PC-9 (cell line): Measurements from ENCODE around the gene ADAMTS20. TPM values are rescaled to one million over a fixed set of nuclear protein-coding genes. Genes with fewer than 3 reads are reported as not detected.

Experiments
- BruUV-seq: library from RNA; stranded (reverse); fragments of 400-500 nt; replicated peaks from 2 replicates; lab custom pipeline; 2021; lab: Mats Ljungman, UMichigan
- CTCF ChIA-PET: fragments of 300-600 bp; sonication (Branson Sonifier 250); formaldehyde crosslinking; loops from one replicate; lab custom pipeline; 2022; ENCODE audit warnings: antibody characterized with exemption; lab: Charles Lee
- POLR2A ChIA-PET: fragments of 300-600 bp; sonication (Branson Sonifier 250); formaldehyde crosslinking; loops from one replicate; lab custom pipeline; 2022; ENCODE audit warnings: antibody characterized with exemption; ENCODE audit not compliant: unreplicated experiment; lab: Charles Lee
- DNase-seq, 2 experiments: peaks; one replicate each; pipeline versions ENCODE4 v3.0.0 to v3.0.0-alpha.2; 2015 to 2022; ENCODE audit warnings: mixed read lengths in 1 of 2
- H2AFZ ChIP-seq: fragments of 200-600 bp; sonication (generic); 2 replicates; pipeline ENCODE4 v1.8.1; 2017; ENCODE audit warnings: antibody characterized with exemption
- H3F3A ChIP-seq: fragments of 200-600 bp; sonication (generic); 2 replicates; pipeline ENCODE4 v1.8.1; 2017; ENCODE audit warnings: antibody characterized with exemption, mild to moderate bottlenecking, low read depth; ENCODE audit not compliant: insufficient read depth
- H3K27ac ChIP-seq: fragments of 200-600 bp; sonication (generic); 2 replicates; pipeline ENCODE4 v1.6.1; 2016; ENCODE audit warnings: mixed run types
- H3K27me3 ChIP-seq: fragments of 200-600 bp; sonication (generic); 2 replicates; pipeline ENCODE4 v1.6.1; 2016; ENCODE audit warnings: low read depth, mixed run types; ENCODE audit not compliant: insufficient read depth
- H3K36me3 ChIP-seq: fragments of 200-600 bp; sonication (generic); 2 replicates; pipeline ENCODE4 v1.6.1; 2016; ENCODE audit warnings: low read depth, mixed run types
- H3K4me1 ChIP-seq: fragments of 200-600 bp; sonication (generic); replicated peaks from 2 replicates; pipeline ENCODE4 v1.6.1; 2016; ENCODE audit warnings: mixed run types; ENCODE audit not compliant: insufficient read depth
- H3K4me2 ChIP-seq: fragments of 200-600 bp; sonication (generic); 2 replicates; pipeline ENCODE4 v1.6.1; 2017; ENCODE audit warnings: mixed run types
- H3K4me3 ChIP-seq: fragments of 200-600 bp; sonication (generic); 2 replicates; pipeline ENCODE4 v1.6.1; 2016; ENCODE audit warnings: mixed run types
- H3K79me2 ChIP-seq: fragments of 200-600 bp; sonication (generic); 2 replicates; pipeline ENCODE4 v1.6.1; 2017; ENCODE audit warnings: low read depth, mixed run types
- H3K9me2 ChIP-seq: fragments of 200-600 bp; sonication (generic); 2 replicates; pipeline ENCODE4 v1.8.1; 2017; ENCODE audit warnings: mild to moderate bottlenecking; ENCODE audit not compliant: insufficient read depth
- H3K9me3 ChIP-seq: fragments of 200-600 bp; sonication (generic); 2 replicates; pipeline ENCODE4 v1.8.1; 2016; ENCODE audit warnings: low read depth; ENCODE audit not compliant: insufficient read depth
- H4K20me1 ChIP-seq: fragments of 200-600 bp; sonication (generic); 2 replicates; pipeline ENCODE4 v1.8.1; 2017; ENCODE audit not compliant: insufficient read depth
- CTCF ChIP-seq: fragments of 200-600 bp; sonication (generic); conservative IDR thresholded peaks from 2 replicates; pipeline ENCODE4 v1.6.1; 2017; ENCODE audit warnings: mixed run types, antibody characterized with exemption, mild to moderate bottlenecking, moderate library complexity
- EZH2 ChIP-seq: fragments of 200-600 bp; sonication (generic); IDR thresholded peaks from 2 replicates; pipeline ENCODE4 v1.8.0; 2017; ENCODE audit warnings: antibody characterized with exemption, low read depth
- intact Hi-C: fragments of 100-400 bp; cut with micrococcal nuclease; formaldehyde crosslinking; loops from one replicate; pipeline ENCODE4 v1.10.0; 2022; ENCODE audit not compliant: unreplicated experiment
- total RNA-seq: library from RNA; stranded (reverse); gene quantifications from 2 replicates; pipeline ENCODE4 v1.2.3, GENCODE V29; 2021

Gene ADAMTS20
- total RNA-seq, 1 experiment from 2014 or later, result 1.0 TPM

- H3K36me3 ChIP-seq, result no peaks in the 10 kb centered on the region
- no peaks in the 10 kb centered on the region for H3K9me3 ChIP-seq
- TF ChIP-seq CTCF (no peak), EZH2 (no peak)
- intact Hi-C loops, result no loop called here
- ChIA-PET CTCF (no interaction called here), POLR2A (no interaction called here)
- no peak overlapping the region for H3K27ac ChIP-seq
- no peaks in the 10 kb centered on the region for H3F3A ChIP-seq
- no peaks in the 10 kb centered on the region for H4K20me1 ChIP-seq
- H2AFZ ChIP-seq, result no peak overlapping the region
- H3K79me2 ChIP-seq, result no peaks in the 10 kb centered on the region
- H3K4me2 ChIP-seq, result no peak overlapping the region
- DNase-seq, result no peak
- H3K27me3 ChIP-seq, result no peaks in the 10 kb centered on the region
- no peak overlapping the region for H3K4me3 ChIP-seq
- no peaks in the 10 kb centered on the region for H3K4me1 ChIP-seq
- H3K9me2 ChIP-seq, result no peaks in the 10 kb centered on the region
- BruUV-seq, result no TSS peak
These were observed 222.6 kb downstream of the ADAMTS20 start for GRCh38 chr12:43329375-43329774.

GRCh38 chr12:43325786-43326185 is 226.2 kb downstream of the ADAMTS20 start:
- Histone ChIP-seq H3K79me2 (no peaks in the 10 kb centered on the region), H2AFZ (no peak overlapping the region)
- POLR2A ChIA-PET, result no interaction called here

GRCh38 chr12:43320281-43320680 is 231.7 kb downstream of the ADAMTS20 start:
- TF ChIP-seq CTCF (no peak), EZH2 (no peak)
- H3K36me3 ChIP-seq, result no peaks in the 10 kb centered on the region
- ChIA-PET POLR2A (no interaction called here), CTCF (no interaction called here)
- H3K79me2 ChIP-seq, result no peaks in the 10 kb centered on the region
- no peak for DNase-seq
- no TSS peak for BruUV-seq
- no peaks in the 10 kb centered on the region for H3K9me3 ChIP-seq
- no peaks in the 10 kb centered on the region for H3K4me1 ChIP-seq
- no peak overlapping the region for H3K4me3 ChIP-seq
- no peaks in the 10 kb centered on the region for H3F3A ChIP-seq
- H3K27me3 ChIP-seq, result no peaks in the 10 kb centered on the region
- H3K4me2 ChIP-seq, result no peak overlapping the region
- H4K20me1 ChIP-seq, result no peaks in the 10 kb centered on the region
- no peak overlapping the region for H2AFZ ChIP-seq
- H3K27ac ChIP-seq, result no peak overlapping the region
- intact Hi-C loops, result no loop called here
- H3K9me2 ChIP-seq, result no peaks in the 10 kb centered on the region

More at GRCh38 chr12:43325786-43326185, 226.2 kb downstream of the ADAMTS20 start:
- Histone ChIP-seq H3K9me2 (no peaks in the 10 kb centered on the region), H3K9me3 (no peaks in the 10 kb centered on the region), H3K27me3 (no peaks in the 10 kb centered on the region), H3K4me1 (no peaks in the 10 kb centered on the region), H3K36me3 (no peaks in the 10 kb centered on the region), H3K4me2 (no peak overlapping the region), H4K20me1 (no peaks in the 10 kb centered on the region), H3K27ac (no peak overlapping the region), H3F3A (no peaks in the 10 kb centered on the region), H3K4me3 (no peak overlapping the region)
- no TSS peak for BruUV-seq
- no peak for DNase-seq
- TF ChIP-seq CTCF (no peak), EZH2 (no peak)
- intact Hi-C loops, result no loop called here
- CTCF ChIA-PET, result no interaction called here
